ENCODE data around the gene POLD2.

GRCh38 chr7:44148961-44149536 is 25.7 kb upstream of the POLD2 start:
- TF ChIP-seq FOXA1 (IDR thresholded peaks at IDR 0.05): no peak
- TF ChIP-seq FOXA1 (CRISPR knock-in tag; IDR thresholded peaks at IDR 0.05): no peak
- no peak for TF ChIP-seq BRCA1 (CRISPR knock-in tag; IDR thresholded peaks at IDR 0.05)
- no peak for TF ChIP-seq CREB1 (IDR thresholded peaks at IDR 0.05)
- TF ChIP-seq CREB1 (CRISPR knock-in tag; IDR thresholded peaks at IDR 0.05): no peak
- no peak for TF ChIP-seq ATF3 (CRISPR knock-in tag; IDR thresholded peaks at IDR 0.05)
- no peak for TF ChIP-seq USF2 (IDR thresholded peaks at IDR 0.05; ENCODE audit: low read depth, low read length)
- TF ChIP-seq USF2 (CRISPR knock-in tag; IDR thresholded peaks at IDR 0.05; ENCODE audit: borderline replicate concordance): no peak
